H1 (cell line): ENCODE measurements around the gene HSFX4. TPM values are rescaled to one million over a fixed set of nuclear protein-coding genes. Genes with fewer than 3 reads are reported as not detected.

Experiments
- CTCF ChIA-PET: fragments of 300-600 bp; sonication (Branson Sonifier 250); formaldehyde crosslinking; loops from one replicate; lab custom pipeline; 2021; ENCODE audit not compliant: partially characterized antibody; lab: Charles Lee
- POLR2A ChIA-PET: fragments of 300-600 bp; sonication (Branson Sonifier 250); formaldehyde crosslinking; loops from one replicate; lab custom pipeline; 2021; ENCODE audit warnings: inconsistent platforms; ENCODE audit not compliant: partially characterized antibody; lab: Charles Lee
- DNase-seq, 2 experiments: peaks; one replicate each; pipeline versions ENCODE4 v3.0.0 to v3.0.0-alpha.2; 2010 to 2022; ENCODE audit warnings: low spot score in 2 of 2, low read depth in 1 of 2, mixed read lengths in 1 of 2
- FAIRE-seq: peaks from 2 replicates; lab custom pipeline; 2011; peaks lifted over from hg19 to GRCh38; lab: Jason Lieb, UNC
- H2AFZ ChIP-seq: 2 replicates; pipeline ENCODE4 v1.8.1; 2012; ENCODE audit warnings: low read length, inconsistent platforms
- H2AK5ac ChIP-seq: 2 replicates; pipeline ENCODE4 v1.6.1; 2013; ENCODE audit warnings: low read depth, low read length
- H2BK120ac ChIP-seq: replicated peaks from 2 replicates; pipeline ENCODE3; 2013; ENCODE audit warnings: low read depth, low read length, inconsistent platforms
- H2BK12ac ChIP-seq: 2 replicates; pipeline ENCODE4 v1.6.1; 2013; ENCODE audit warnings: low read depth, low read length
- H2BK15ac ChIP-seq: 2 replicates; pipeline ENCODE4 v1.6.1; 2013; ENCODE audit warnings: low read length
- H2BK20ac ChIP-seq: 2 replicates; pipeline ENCODE4 v1.6.1; 2013; ENCODE audit warnings: low read length
- H2BK5ac ChIP-seq: 2 replicates; pipeline ENCODE4 v1.6.1; 2013; ENCODE audit warnings: low read depth, low read length
- H3K14ac ChIP-seq: 2 replicates; pipeline ENCODE4 v1.6.1; 2013; ENCODE audit warnings: inconsistent platforms; ENCODE audit not compliant: insufficient read length
- H3K18ac ChIP-seq: 2 replicates; pipeline ENCODE4 v1.6.1; 2013; ENCODE audit warnings: low read length; ENCODE audit errors: extremely low read depth
- H3K23ac ChIP-seq: 2 replicates; pipeline ENCODE4 v1.6.1; 2013; ENCODE audit warnings: inconsistent platforms; ENCODE audit not compliant: insufficient read length
- H3K23me2 ChIP-seq: 2 replicates; pipeline ENCODE4 v1.6.1; 2013; ENCODE audit warnings: low read depth, low read length
- H3K27ac ChIP-seq: 2 replicates; pipeline ENCODE4 v1.6.1; 2011; ENCODE audit warnings: low read depth, low read length, inconsistent platforms
- H3K27me3 ChIP-seq, 4 experiments: replicated peaks in 1 of 4; 1 replicate in 1 of 4; 2 replicates in 3 of 4; pipeline versions ENCODE4 v1.6.1 to v1.8.1; 2011 to 2013; ENCODE audit warnings: low read length in 3 of 4, mild to moderate bottlenecking in 3 of 4, inconsistent platforms in 2 of 4, mixed read lengths in 2 of 4, moderate library complexity in 1 of 4; ENCODE audit not compliant: control insufficient read depth in 3 of 4, insufficient read depth in 3 of 4; ENCODE audit errors: extremely low read depth in 1 of 4
- H3K36me3 ChIP-seq, 4 experiments: 2 replicates each; pipeline versions ENCODE4 v1.6.1 to v1.8.1; 2011 to 2013; ENCODE audit warnings: mild to moderate bottlenecking in 4 of 4, low read length in 3 of 4, moderate library complexity in 2 of 4, control low read depth in 1 of 4, inconsistent platforms in 1 of 4; ENCODE audit not compliant: insufficient read depth in 4 of 4, control insufficient read depth in 2 of 4
- H3K4ac ChIP-seq: replicated peaks from 2 replicates; pipeline ENCODE3; 2013; ENCODE audit warnings: low read length, low read depth, mixed read lengths, inconsistent platforms; ENCODE audit not compliant: insufficient read length
- H3K4me1 ChIP-seq, 4 experiments: replicated peaks in 1 of 4; 1 replicate in 1 of 4; 2 replicates in 3 of 4; pipeline versions ENCODE4 v1.6.1 to v1.8.1; 2011 to 2013; ENCODE audit warnings: low read length in 3 of 4, inconsistent platforms in 2 of 4, mixed read lengths in 1 of 4; ENCODE audit not compliant: insufficient read depth in 4 of 4, control insufficient read depth in 3 of 4
- H3K4me2 ChIP-seq, 2 experiments: 2 replicates each; pipeline versions ENCODE4 v1.6.1 to v1.8.1; 2011 to 2013; ENCODE audit warnings: low read depth in 2 of 2, low read length in 2 of 2, control low read depth in 1 of 2, inconsistent platforms in 1 of 2, mild to moderate bottlenecking in 1 of 2; ENCODE audit not compliant: insufficient read depth in 1 of 2
- H3K4me3 ChIP-seq, 4 experiments: fragments of 200-600, 300-600 bp in 1 of 4; sonication (generic), shearing (Covaris generic), sonication (Bioruptor Twin) in 1 of 4; 2 replicates each; pipeline versions ENCODE4 v1.5.1 to v1.8.1; 2011 to 2016; ENCODE audit warnings: low read length in 4 of 4, low read depth in 3 of 4, control low read depth in 2 of 4, inconsistent platforms in 2 of 4, mild to moderate bottlenecking in 2 of 4, mixed read lengths in 1 of 4, moderate library complexity in 1 of 4; ENCODE audit not compliant: insufficient read depth in 2 of 4; ENCODE audit errors: extremely low read depth in 1 of 4
- H3K56ac ChIP-seq: replicated peaks from 2 replicates; pipeline ENCODE3; 2013; ENCODE audit warnings: low read depth, mild to moderate bottlenecking, mixed read lengths, low read length, inconsistent platforms; ENCODE audit not compliant: insufficient read length
- H3K79me1 ChIP-seq: 2 replicates; pipeline ENCODE4 v1.6.1; 2013; ENCODE audit warnings: low read depth, low read length, control low read depth
- H3K79me2 ChIP-seq, 2 experiments: 2 replicates each; pipeline versions ENCODE4 v1.6.1 to v1.8.1; 2012 to 2013; ENCODE audit warnings: low read length in 2 of 2, mild to moderate bottlenecking in 2 of 2, inconsistent platforms in 1 of 2; ENCODE audit not compliant: insufficient read depth in 2 of 2, control insufficient read depth in 1 of 2
- H3K9ac ChIP-seq, 4 experiments: replicated peaks in 1 of 4; 1 replicate in 1 of 4; 2 replicates in 3 of 4; pipeline versions ENCODE4 v1.6.1 to v1.8.1; 2011 to 2013; ENCODE audit warnings: low read depth in 3 of 4, low read length in 3 of 4, control low read depth in 2 of 4, mild to moderate bottlenecking in 2 of 4, moderate library complexity in 2 of 4, inconsistent platforms in 1 of 4; ENCODE audit errors: extremely low read depth in 1 of 4
- H3K9me3 ChIP-seq, 2 experiments: 2 replicates each; pipeline versions ENCODE4 v1.6.1 to v1.8.1; 2012 to 2013; ENCODE audit warnings: mild to moderate bottlenecking in 2 of 2, moderate library complexity in 2 of 2, control low read depth in 1 of 2, inconsistent platforms in 1 of 2, low read depth in 1 of 2, low read length in 1 of 2, mixed read lengths in 1 of 2; ENCODE audit not compliant: insufficient read depth in 2 of 2
- H4K20me1 ChIP-seq, 2 experiments: replicated peaks in 1 of 2; 2 replicates each; pipeline versions ENCODE3 to v1.8.1; 2011 to 2013; ENCODE audit warnings: inconsistent platforms in 2 of 2, low read length in 2 of 2, mild to moderate bottlenecking in 1 of 2; ENCODE audit not compliant: insufficient read depth in 2 of 2, control insufficient read depth in 1 of 2
- H4K5ac ChIP-seq: 2 replicates; pipeline ENCODE4 v1.6.1; 2013; ENCODE audit warnings: low read length, low read depth, mixed read lengths, inconsistent platforms; ENCODE audit not compliant: insufficient read length
- H4K8ac ChIP-seq: 2 replicates; pipeline ENCODE4 v1.8.0; 2013; ENCODE audit warnings: mild to moderate bottlenecking, moderate library complexity, low read length, inconsistent platforms; ENCODE audit not compliant: insufficient read depth; ENCODE audit errors: extremely low read depth
- H4K91ac ChIP-seq: replicated peaks from 2 replicates; pipeline ENCODE3; 2013; ENCODE audit warnings: low read length, mixed read lengths, inconsistent platforms; ENCODE audit not compliant: insufficient read length
- BCL11A ChIP-seq, 2 experiments: IDR thresholded peaks; one replicate each; pipeline ENCODE4 v1.6.1; 2011; ENCODE audit warnings: low read depth in 2 of 2, low read length in 2 of 2, mild to moderate bottlenecking in 2 of 2
- CBX5 ChIP-seq: fragments of 300-800, 300-1000 bp; sonication (generic); IDR thresholded peaks from 2 replicates; pipeline ENCODE4 v1.7.1; 2016; ENCODE audit warnings: antibody characterized with exemption, low read length, low read depth
- CHD1 ChIP-seq: IDR thresholded peaks from 2 replicates; pipeline ENCODE4 v1.6.1; 2012; ENCODE audit warnings: low read depth, low read length, improper control_type of control experiment
- EZH2 ChIP-seq: fragments of 200-600 bp; sonication (generic); IDR thresholded peaks from 2 replicates; pipeline ENCODE4 v1.7.1; 2012; ENCODE audit warnings: low read depth, mild to moderate bottlenecking, moderate library complexity, low read length, inconsistent platforms; ENCODE audit not compliant: severe bottlenecking
- KDM4A ChIP-seq: IDR thresholded peaks from one replicate; pipeline ENCODE4 v1.7.1; 2012; ENCODE audit warnings: low read depth, mild to moderate bottlenecking, moderate library complexity, low read length, inconsistent platforms; ENCODE audit not compliant: severe bottlenecking
- RAD21 ChIP-seq, 2 experiments: IDR thresholded peaks in 1 of 2; conservative IDR thresholded peaks in 1 of 2; 2 replicates each; pipeline ENCODE4 v1.6.1; 2011; ENCODE audit warnings: low read depth in 2 of 2, low read length in 2 of 2, improper control_type of control experiment in 1 of 2, inconsistent platforms in 1 of 2, mild to moderate bottlenecking in 1 of 2, moderate library complexity in 1 of 2
- RBBP5 ChIP-seq: IDR thresholded peaks from 2 replicates; pipeline ENCODE4 v1.7.1; 2012; ENCODE audit warnings: low read depth, mild to moderate bottlenecking, inconsistent platforms, low read length, moderate library complexity, borderline replicate concordance
- WGBS, 2 experiments: shearing (Covaris generic) in 1 of 2; methylation state at CpG; one replicate each; pipeline versions ENCODE4 v1.1.6 to v1.1.7; 2013 to 2015; ENCODE audit warnings: low lambda C conversion rate in 2 of 2, mixed read lengths in 2 of 2, inconsistent platforms in 1 of 2, low coverage in 1 of 2, missing lambda C conversion rate in 1 of 2; ENCODE audit not compliant: insufficient replicate concordance in 2 of 2, insufficient coverage in 1 of 2, insufficient read length in 1 of 2; ENCODE audit errors: extremely low coverage in 1 of 2, missing lambda C conversion rate in 1 of 2; 5-methylcytosine and 5-hydroxymethylcytosine counted together
- polyA plus RNA-seq, 7 experiments: library from polyadenylated mRNA; depleted of rRNA in 3 of 7; stranded (reverse) in 5 of 7; unstranded in 2 of 7; fragments of >200 nt in 5 of 7; fragments of 200-250 nt in 2 of 7; gene quantifications; 1 replicate in 5 of 7; 2 replicates in 1 of 7; 4 replicates in 1 of 7; pipeline versions ENCODE4 v1.2.1 to v1.2.3, GENCODE V29; 2011 to 2013; ENCODE audit warnings: missing spikeins in 2 of 7, mixed read lengths in 2 of 7
- total RNA-seq: library from RNA; stranded (reverse); fragmentation: NEBNext Ultra II Directional; extraction: Animal tissue kit (Norgen Biotek cat#: 25700); gene quantifications from 2 replicates; pipeline ENCODE4 v1.2.1, GENCODE V29; 2021
- TF ChIP-seq, protein P1 (sequence below), 3 experiments: IDR thresholded peaks; 1 replicate in 2 of 3; 2 replicates in 1 of 3; pipeline versions ENCODE4 v1.5.1 to v1.6.1; 2011; ENCODE audit warnings: low read length in 3 of 3, mild to moderate bottlenecking in 3 of 3, inconsistent platforms in 2 of 3, low read depth in 1 of 3, moderate library complexity in 1 of 3; ENCODE audit not compliant: insufficient read depth in 1 of 3; ENCODE audit errors: control extremely low read depth in 1 of 3

HSFX4 gene
- total and polyA plus RNA-seq, 2 of the 8 experiments (the other 6 are each of a cell fraction or from before 2014, with no cell fraction given), result not detected

DNA sequence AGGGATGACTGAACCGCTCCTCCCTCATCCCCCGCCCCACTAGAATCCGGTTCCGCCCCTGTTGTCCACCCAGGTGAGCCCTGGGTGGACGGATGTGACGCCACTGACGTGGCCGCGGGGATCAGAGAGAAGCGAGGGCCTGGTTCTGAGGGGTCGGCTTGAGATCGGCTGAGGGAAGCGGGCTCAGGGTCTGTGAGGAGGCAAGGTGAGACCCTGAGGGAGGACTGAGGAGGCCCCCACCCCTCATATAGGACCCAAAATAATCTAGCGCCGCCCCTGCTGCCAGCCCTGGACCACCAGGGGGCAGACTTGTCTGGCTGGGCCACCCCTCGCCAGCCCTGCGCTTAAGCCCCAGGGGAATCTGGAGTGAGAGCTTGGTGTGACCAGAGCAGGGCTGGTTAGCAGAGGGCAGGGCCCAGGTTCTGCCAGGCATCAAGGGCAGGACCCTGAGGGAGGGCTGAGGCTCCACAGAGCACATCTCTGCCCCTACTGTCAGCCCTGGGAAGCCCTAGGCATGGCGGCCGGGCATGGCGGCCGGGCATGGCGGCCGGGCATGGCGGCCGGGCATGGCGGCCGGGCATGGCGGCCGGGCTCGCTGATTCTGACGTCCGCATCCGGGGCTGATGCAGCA lies 48.2 kb upstream of the HSFX4 start, which contains the start of gene MAGEA8:
MAGEA8 (plus strand) TSS at position 103 of the 631 bp plus-strand sequence. CDS start 3,090 bp downstream, outside the sequence.
- H3K27ac ChIP-seq, result no peak within 1 kb of the TSS
- H3K23me2 ChIP-seq, result no peaks in the 10 kb centered on the region
- no peaks in the 10 kb centered on the region for H3K79me1 ChIP-seq
- no peak within 1 kb of the TSS for H2BK5ac ChIP-seq
- H3K9me3 ChIP-seq, result no peaks in the 10 kb centered on the region
- ChIA-PET CTCF (interaction anchor here (0.6 to 1.5 kb wide), 5 partner anchors 9 to 313 kb away, joined by 3 to 7 read pairs (median 4); no protein-coding TSS in a partner anchor), POLR2A (no interaction called here)
- DNase-seq (peak in 1 of 2 experiments; percentile 62), FAIRE-seq (no peak)
- no peak within 1 kb of the TSS for H2BK15ac ChIP-seq
- no peak within 1 kb of the TSS for H2BK120ac ChIP-seq
- no peak within 1 kb of the TSS for H4K5ac ChIP-seq
- H3K14ac ChIP-seq, result no peak within 1 kb of the TSS
- no peaks in the 10 kb centered on the region for H3K4me1 ChIP-seq
- no peak within 1 kb of the TSS for H2BK12ac ChIP-seq
- H4K8ac ChIP-seq, result no peak within 1 kb of the TSS
- no peaks in the 10 kb centered on the region for H3K79me2 ChIP-seq
- H3K4me2 ChIP-seq, result no peak within 1 kb of the TSS
- H3K9ac ChIP-seq, result no peak within 1 kb of the TSS
- H4K20me1 ChIP-seq, result no peaks in the 10 kb centered on the region
- H2AFZ ChIP-seq, result no peak within 1 kb of the TSS
- no peak within 1 kb of the TSS for H3K23ac ChIP-seq
- H3K4me3 ChIP-seq, result no peak within 1 kb of the TSS
- H2BK20ac ChIP-seq, result no peak within 1 kb of the TSS
- no peak within 1 kb of the TSS for H4K91ac ChIP-seq
- H2AK5ac ChIP-seq, result no peak within 1 kb of the TSS
- H3K18ac ChIP-seq, result no peak within 1 kb of the TSS
- no peaks in the 10 kb centered on the region for H3K36me3 ChIP-seq
- H3K56ac ChIP-seq, result no peak within 1 kb of the TSS
- 100% methylated on average over 4 of the region's 33 CpGs; no CpG with 5 or more reads in 1 of the 2 experiments for WGBS, 2 experiments
- no peak within 1 kb of the TSS for H3K4ac ChIP-seq
- no peaks in the 10 kb centered on the region for H3K27me3 ChIP-seq
- TF ChIP-seq BCL11A (IDR thresholded peaks at IDR 0.05; ENCODE audit: low read depth in 2 of 2, low read length in 2 of 2) (no peak), RAD21 (IDR thresholded peaks at IDR 0.05 in 1 of 2, conservative IDR thresholded peaks at IDR 0.05 in 1 of 2; ENCODE audit: low read depth in 2 of 2, low read length in 2 of 2) (peak; percentile 54 to 67), CBX5 (no peak), RBBP5 (no peak), KDM4A (no peak), CHD1 (no peak), EZH2 (no peak)
- TF ChIP-seq, protein P1, sequence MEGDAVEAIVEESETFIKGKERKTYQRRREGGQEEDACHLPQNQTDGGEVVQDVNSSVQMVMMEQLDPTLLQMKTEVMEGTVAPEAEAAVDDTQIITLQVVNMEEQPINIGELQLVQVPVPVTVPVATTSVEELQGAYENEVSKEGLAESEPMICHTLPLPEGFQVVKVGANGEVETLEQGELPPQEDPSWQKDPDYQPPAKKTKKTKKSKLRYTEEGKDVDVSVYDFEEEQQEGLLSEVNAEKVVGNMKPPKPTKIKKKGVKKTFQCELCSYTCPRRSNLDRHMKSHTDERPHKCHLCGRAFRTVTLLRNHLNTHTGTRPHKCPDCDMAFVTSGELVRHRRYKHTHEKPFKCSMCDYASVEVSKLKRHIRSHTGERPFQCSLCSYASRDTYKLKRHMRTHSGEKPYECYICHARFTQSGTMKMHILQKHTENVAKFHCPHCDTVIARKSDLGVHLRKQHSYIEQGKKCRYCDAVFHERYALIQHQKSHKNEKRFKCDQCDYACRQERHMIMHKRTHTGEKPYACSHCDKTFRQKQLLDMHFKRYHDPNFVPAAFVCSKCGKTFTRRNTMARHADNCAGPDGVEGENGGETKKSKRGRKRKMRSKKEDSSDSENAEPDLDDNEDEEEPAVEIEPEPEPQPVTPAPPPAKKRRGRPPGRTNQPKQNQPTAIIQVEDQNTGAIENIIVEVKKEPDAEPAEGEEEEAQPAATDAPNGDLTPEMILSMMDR (IDR thresholded peaks at IDR 0.05; ENCODE audit: control extremely low read depth in 1 of 3, insufficient read depth in 1 of 3, low read depth in 1 of 3, low read length in 3 of 3), result peak; percentile 53 to 64 (median 57)
